GM23338 (cell line): ENCODE measurements around the gene OTOA. TPM values are rescaled to one million over a fixed set of nuclear protein-coding genes. Genes with fewer than 3 reads are reported as not detected.

Experiments
- ATAC-seq: fragments of 200-7000 bp; cut with Tn5 transposase; 3 replicates; pipeline ENCODE4 v1.9.1; 2020
- DNase-seq: peaks from one replicate; pipeline ENCODE4 v3.0.0-alpha.2; 2015; ENCODE audit warnings: low spot score
- H2AFZ ChIP-seq: fragments of 200-600 bp; sonication (generic); 2 replicates; pipeline ENCODE4 v1.8.0; 2016; ENCODE audit warnings: antibody characterized with exemption, mild to moderate bottlenecking, moderate library complexity
- H3F3A ChIP-seq: fragments of 200-600 bp; sonication (generic); replicated peaks from 2 replicates; pipeline ENCODE4 v1.8.0; 2017; ENCODE audit warnings: antibody characterized with exemption, mixed run types, low read depth
- H3K27ac ChIP-seq: fragments of 200-600 bp; sonication (generic); 2 replicates; pipeline ENCODE4 v1.6.1; 2016; ENCODE audit warnings: low read depth
- H3K27me3 ChIP-seq: fragments of 200-600 bp; sonication (generic); 2 replicates; pipeline ENCODE4 v1.8.0; 2016; ENCODE audit warnings: mild to moderate bottlenecking, mixed run types, moderate library complexity; ENCODE audit not compliant: insufficient read depth
- H3K36me3 ChIP-seq: fragments of 200-600 bp; sonication (generic); 2 replicates; pipeline ENCODE4 v1.8.0; 2016; ENCODE audit warnings: mild to moderate bottlenecking; ENCODE audit not compliant: insufficient read depth
- H3K4me1 ChIP-seq: fragments of 200-600 bp; sonication (generic); 2 replicates; pipeline ENCODE4 v1.8.0; 2016; ENCODE audit warnings: mild to moderate bottlenecking, moderate library complexity; ENCODE audit not compliant: insufficient read depth
- H3K4me2 ChIP-seq: fragments of 200-600 bp; sonication (generic); 2 replicates; pipeline ENCODE4 v1.7.1; 2017; ENCODE audit warnings: mixed run types
- H3K4me3 ChIP-seq: fragments of 200-600 bp; sonication (generic); 2 replicates; pipeline ENCODE4 v1.6.1; 2016; ENCODE audit warnings: mixed run types
- H3K79me2 ChIP-seq: fragments of 200-600 bp; sonication (generic); replicated peaks from 2 replicates; pipeline ENCODE4 v1.8.0; 2017; ENCODE audit warnings: mild to moderate bottlenecking; ENCODE audit not compliant: insufficient read depth
- H3K9me2 ChIP-seq: fragments of 200-600 bp; sonication (generic); 2 replicates; pipeline ENCODE4 v1.8.0; 2017; ENCODE audit not compliant: insufficient read depth
- H4K20me1 ChIP-seq: fragments of 200-600 bp; sonication (generic); replicated peaks from 2 replicates; pipeline ENCODE4 v1.8.0; 2017; ENCODE audit warnings: mild to moderate bottlenecking; ENCODE audit not compliant: insufficient read depth
- H3K27ac Mint-ChIP-seq: 2 replicates; pipeline ENCODE4 v1.8.0; 2020; ENCODE audit warnings: inconsistent platforms, mild to moderate bottlenecking, moderate library complexity, mixed read lengths
- H3K27me3 Mint-ChIP-seq: 3 replicates; pipeline ENCODE4 v1.8.0; 2022; ENCODE audit warnings: low read depth, mild to moderate bottlenecking, moderate library complexity, mixed read lengths, inconsistent platforms; ENCODE audit not compliant: insufficient read depth, poor library complexity
- H3K36me3 Mint-ChIP-seq: 3 replicates; pipeline ENCODE4 v1.8.0; 2021; ENCODE audit warnings: low read depth, mild to moderate bottlenecking, inconsistent platforms, moderate library complexity, mixed read lengths
- H3K4me1 Mint-ChIP-seq: 3 replicates; pipeline ENCODE4 v1.8.0; 2020; ENCODE audit warnings: mild to moderate bottlenecking, inconsistent platforms, mixed read lengths
- H3K4me3 Mint-ChIP-seq: 3 replicates; pipeline ENCODE4 v1.8.0; 2021; ENCODE audit warnings: moderate library complexity, mild to moderate bottlenecking, inconsistent platforms, mixed read lengths
- H3K9me3 Mint-ChIP-seq: 3 replicates; pipeline ENCODE4 v1.8.0; 2020; ENCODE audit warnings: moderate library complexity, mild to moderate bottlenecking, inconsistent platforms, mixed read lengths
- CREB1 ChIP-seq: fragments of 250-450 bp; sonication (Bioruptor Pico); IDR thresholded peaks from 2 replicates; pipeline ENCODE4 v1.5.0; 2020; ENCODE audit warnings: low read depth, mild to moderate bottlenecking, moderate library complexity
- CTCF ChIP-seq, 2 experiments: fragments of 200-600 bp in 1 of 2; sonication (generic) in 1 of 2; conservative IDR thresholded peaks; 2 replicates each; pipeline versions ENCODE4 v1.5.1 to v1.6.1; 2016 to 2017; ENCODE audit warnings: antibody characterized with exemption in 2 of 2, low read depth in 2 of 2, mild to moderate bottlenecking in 2 of 2, moderate library complexity in 1 of 2
- EZH2phosphoT487 ChIP-seq: fragments of 200-600 bp; sonication (generic); IDR thresholded peaks from one replicate; pipeline ENCODE4 v1.8.1; 2018; ENCODE audit warnings: antibody characterized with exemption; ENCODE audit not compliant: unreplicated experiment
- JUNB ChIP-seq: IDR thresholded peaks from one replicate; pipeline ENCODE4 v1.6.1; 2016; ENCODE audit warnings: antibody characterized with exemption; ENCODE audit not compliant: unreplicated experiment
- NANOG ChIP-seq: IDR thresholded peaks from 2 replicates; pipeline ENCODE4 v1.6.1; 2016; ENCODE audit warnings: antibody characterized with exemption, borderline replicate concordance
- POLR2AphosphoS5 ChIP-seq: IDR thresholded peaks from 2 replicates; pipeline ENCODE4 v1.6.1; 2016; ENCODE audit warnings: antibody characterized with exemption, low read depth
- REST ChIP-seq: IDR thresholded peaks from one replicate; pipeline ENCODE4 v1.6.1; 2018; ENCODE audit warnings: antibody characterized with exemption; ENCODE audit not compliant: unreplicated experiment
- STAT1 ChIP-seq: IDR thresholded peaks from one replicate; pipeline ENCODE4 v1.6.1; 2016; ENCODE audit warnings: antibody characterized with exemption; ENCODE audit not compliant: unreplicated experiment
- ZNF114 ChIP-seq: fragments of 250-450 bp; sonication (Bioruptor Pico); IDR thresholded peaks from 2 replicates; pipeline ENCODE4 v1.5.0; 2020; ENCODE audit warnings: mild to moderate bottlenecking, moderate library complexity
- ZNF331 ChIP-seq: fragments of 250-450 bp; sonication (Bioruptor Pico); IDR thresholded peaks from 2 replicates; pipeline ENCODE4 v1.5.0; 2020; ENCODE audit warnings: low read depth, mild to moderate bottlenecking, moderate library complexity
- polyA plus RNA-seq: library from polyadenylated mRNA; unstranded; fragments of >200 nt; fragmentation: Nextera tagmentation; extraction: Ambion mirVana; gene quantifications from 2 replicates; pipeline ENCODE4 v1.2.1, GENCODE V29; 2016
- total RNA-seq: library from RNA; depleted of rRNA; stranded (reverse); fragments of >200 nt; shearing (Covaris generic); gene quantifications from 2 replicates; pipeline ENCODE4 v1.2.3, GENCODE V29; 2014
- TF ChIP-seq, protein P1 (sequence below): IDR thresholded peaks from 2 replicates; pipeline ENCODE4 v1.6.1; 2016; ENCODE audit warnings: antibody characterized with exemption

The OTOA gene
- total and polyA plus RNA-seq, 2 experiments from 2014 or later, result 0.16 to 0.17 TPM

- Histone ChIP-seq H3K9me2 (no peaks in the 10 kb centered on the region), H3K36me3 (peaks cover 9% of the 10 kb centered on the region), H3K4me1 (no peaks in the 10 kb centered on the region), H4K20me1 (0 out of 2 replicates have a peak, but pooled peaks cover 3% of the 10 kb centered on the region), H3K79me2 (no peaks in the 10 kb centered on the region), H3K4me2 (no peak overlapping the region), H2AFZ (no peak overlapping the region), H3K27ac (no peak overlapping the region), H3F3A (no peaks in the 10 kb centered on the region), H3K27me3 (no peaks in the 10 kb centered on the region), H3K4me3 (no peak overlapping the region)
- no peak overlapping the region for H3K27ac Mint-ChIP-seq
- H3K4me3 Mint-ChIP-seq, result no peak overlapping the region
- H3K9me3 Mint-ChIP-seq, result peaks cover 11% of the 10 kb centered on the region; the same call in 2 of the 3 replicates
- DNase-seq, result no peak
- peaks cover 62% of the 10 kb centered on the region for H3K36me3 Mint-ChIP-seq
- ATAC-seq, result no peak
- no peak for TF ChIP-seq STAT1
- no peak for TF ChIP-seq ZNF114
- no peak for TF ChIP-seq ZNF331 (CRISPR knock-in tag)
- TF ChIP-seq REST, result no peak
- TF ChIP-seq EZH2phosphoT487, result no peak
- H3K27me3 Mint-ChIP-seq, result peaks cover 2% of the 10 kb centered on the region
- H3K4me1 Mint-ChIP-seq, result peaks cover 5% of the 10 kb centered on the region; the same call in 1 of the 3 replicates
These were observed 38.7 kb upstream of the OTOA start for GRCh38 chr16:21625026-21625425.

DNA sequence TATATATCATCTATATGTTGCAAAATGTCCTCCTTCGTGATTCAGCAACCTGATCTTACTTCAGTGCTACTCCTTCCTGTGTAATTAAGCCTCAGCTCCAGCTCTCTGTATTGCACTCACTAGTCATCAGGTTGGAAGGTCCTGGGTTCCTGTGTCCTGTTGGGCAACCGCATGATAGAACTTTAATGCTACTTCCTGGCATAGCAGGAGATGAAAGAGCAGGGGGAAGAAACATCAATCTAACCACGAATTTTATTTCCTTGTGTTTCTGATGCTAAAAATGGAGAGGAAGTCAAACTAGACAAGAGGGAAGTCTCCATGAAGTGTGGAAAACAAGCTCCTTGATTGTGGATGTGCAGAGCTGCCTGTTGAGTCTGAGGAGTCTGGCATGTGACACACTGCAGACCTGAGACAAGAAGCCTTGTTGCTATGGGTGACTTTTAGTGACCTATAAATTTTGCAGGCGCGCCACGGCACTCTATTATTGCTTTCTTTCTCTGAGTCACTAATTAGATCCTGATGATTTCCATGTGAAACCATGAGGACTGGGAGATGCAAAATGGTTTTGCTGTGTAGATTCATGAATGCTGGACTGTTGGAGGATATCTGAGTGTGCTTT is 37.0 kb upstream of the OTOA start:
- H3K4me3 Mint-ChIP-seq, result no peak overlapping the region
- Histone ChIP-seq H3K4me3 (no peak overlapping the region), H3K4me1 (no peaks in the 10 kb centered on the region), H4K20me1 (peaks cover 3% of the 10 kb centered on the region; the same call in 1 of the 2 replicates), H3K79me2 (no peaks in the 10 kb centered on the region), H2AFZ (no peak overlapping the region), H3F3A (no peaks in the 10 kb centered on the region), H3K36me3 (peaks cover 9% of the 10 kb centered on the region), H3K4me2 (no peak overlapping the region), H3K9me2 (no peaks in the 10 kb centered on the region), H3K27ac (no peak overlapping the region), H3K27me3 (no peaks in the 10 kb centered on the region)
- DNase-seq (no peak), ATAC-seq (no peak)
- H3K4me1 Mint-ChIP-seq, result peaks cover 5% of the 10 kb centered on the region; the same call in 1 of the 3 replicates
- H3K9me3 Mint-ChIP-seq, result peaks cover 11% of the 10 kb centered on the region; the same call in 2 of the 3 replicates
- no peaks in the 10 kb centered on the region for H3K27me3 Mint-ChIP-seq
- no peak for TF ChIP-seq POLR2AphosphoS5
- no peak for TF ChIP-seq CREB1
- TF ChIP-seq JUNB, result no peak
- TF ChIP-seq ZNF331 (CRISPR knock-in tag), result no peak
- TF ChIP-seq REST, result no peak
- no peak for TF ChIP-seq NANOG
- no peak for TF ChIP-seq CTCF (conservative IDR thresholded peaks at IDR 0.05; ENCODE audit: low read depth in 2 of 2)
- no peak for TF ChIP-seq ZNF114
- no peak for TF ChIP-seq STAT1
- TF ChIP-seq EZH2phosphoT487, result no peak
- TF ChIP-seq, protein P1, sequence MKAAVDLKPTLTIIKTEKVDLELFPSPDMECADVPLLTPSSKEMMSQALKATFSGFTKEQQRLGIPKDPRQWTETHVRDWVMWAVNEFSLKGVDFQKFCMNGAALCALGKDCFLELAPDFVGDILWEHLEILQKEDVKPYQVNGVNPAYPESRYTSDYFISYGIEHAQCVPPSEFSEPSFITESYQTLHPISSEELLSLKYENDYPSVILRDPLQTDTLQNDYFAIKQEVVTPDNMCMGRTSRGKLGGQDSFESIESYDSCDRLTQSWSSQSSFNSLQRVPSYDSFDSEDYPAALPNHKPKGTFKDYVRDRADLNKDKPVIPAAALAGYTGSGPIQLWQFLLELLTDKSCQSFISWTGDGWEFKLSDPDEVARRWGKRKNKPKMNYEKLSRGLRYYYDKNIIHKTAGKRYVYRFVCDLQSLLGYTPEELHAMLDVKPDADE, result no peak
- H3K36me3 Mint-ChIP-seq, result peaks cover 71% of the 10 kb centered on the region
- H3K27ac Mint-ChIP-seq, result no peak overlapping the region
